HG02588 (cell line): ENCODE measurements around the gene ALPK1.

ENCODE experiments used
- ATAC-seq: cut with Tn5 transposase; IDR thresholded peaks from one replicate; pipeline ENCODE4 v1.9.1; 2021; ENCODE audit warnings: mild to moderate bottlenecking, moderate library complexity; ENCODE audit not compliant: unreplicated experiment

ALPK1 gene

DNA sequence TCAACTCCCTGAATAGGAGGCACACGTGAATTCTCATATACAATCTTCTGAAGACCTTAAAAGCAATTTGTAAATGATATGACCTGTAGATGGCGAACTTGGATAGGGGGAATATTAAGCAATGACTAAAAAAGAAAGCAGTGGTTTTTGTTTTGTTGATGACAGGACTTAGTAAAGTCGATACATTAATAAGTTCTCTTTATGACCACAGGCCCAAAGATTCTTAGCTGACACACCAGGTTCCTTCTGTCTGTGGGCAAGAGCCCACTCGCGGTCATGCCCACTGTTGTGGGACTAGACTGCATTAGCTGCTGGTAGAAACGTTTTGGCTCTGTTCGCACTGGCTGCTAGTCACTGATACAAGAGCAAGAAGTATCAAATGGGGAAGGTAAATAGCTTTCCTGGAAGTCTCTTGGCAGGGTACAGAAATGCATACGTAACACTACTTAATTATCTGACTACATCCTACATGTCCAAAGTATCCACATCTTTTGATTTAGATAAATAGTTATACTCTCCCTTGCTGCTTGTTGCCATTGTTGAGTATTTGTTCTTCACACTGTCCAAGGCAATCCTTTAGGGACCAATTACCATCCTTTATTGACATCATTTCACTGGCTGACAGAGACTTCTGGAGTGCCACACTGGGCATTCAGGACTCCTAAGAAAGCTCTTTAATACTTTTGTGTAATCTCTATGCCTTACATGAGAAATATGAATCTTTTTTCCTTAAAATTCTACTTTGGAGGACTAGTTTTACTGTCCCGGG, 31.0 kb downstream of the ALPK1 start:
- peak; percentile 83 for ATAC-seq

DNA sequence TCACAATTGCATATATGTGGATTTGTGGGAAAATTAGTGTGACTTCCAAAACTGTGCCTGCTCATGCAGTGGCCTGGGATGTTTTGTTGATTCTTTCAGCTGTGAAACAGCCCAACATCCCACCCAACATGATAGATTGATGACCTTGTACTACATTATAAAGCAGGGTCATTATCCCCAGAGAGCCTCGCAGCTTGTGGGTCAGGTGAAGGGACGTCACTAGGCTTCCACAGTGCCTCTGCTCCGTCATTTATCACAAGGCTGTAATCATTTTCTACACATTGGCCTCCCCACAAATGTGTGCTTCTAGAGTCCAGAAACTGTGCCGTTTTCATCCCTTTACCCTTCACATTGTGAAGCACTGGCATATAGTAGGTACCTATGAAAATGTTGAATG, 31.6 kb downstream of the ALPK1 start:
- no peak for ATAC-seq

DNA sequence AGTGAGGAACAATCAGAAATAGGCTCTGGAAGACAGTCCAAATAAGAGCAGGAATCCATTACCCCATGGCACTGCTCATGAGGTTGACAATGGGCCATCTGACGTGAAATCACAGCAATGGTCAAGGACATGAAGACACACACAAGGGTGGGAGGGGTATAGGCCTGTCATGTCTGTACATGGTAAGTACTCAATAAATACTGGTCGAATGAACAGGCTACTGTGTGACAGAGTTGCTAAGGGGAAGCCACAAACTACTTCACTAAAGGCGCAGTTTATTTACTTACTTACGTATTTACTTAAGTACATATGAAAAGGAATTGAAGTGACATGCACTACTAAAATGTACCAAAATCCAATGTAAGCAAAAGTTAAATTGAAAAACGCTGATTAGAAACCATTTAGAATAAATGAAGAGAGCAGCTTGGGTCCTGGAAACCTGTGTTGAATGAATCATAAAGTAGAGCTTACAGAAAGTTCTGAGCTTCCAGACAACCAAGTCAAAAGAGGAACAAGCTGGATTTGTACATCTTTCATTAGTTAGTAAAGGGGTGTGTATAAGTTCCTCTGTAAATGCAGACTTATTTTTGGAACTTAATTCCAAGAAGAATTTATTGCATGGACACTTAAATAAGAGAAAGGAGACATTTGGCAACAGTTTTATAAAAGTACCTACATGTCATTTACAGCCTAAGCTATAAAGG, 32.7 kb downstream of the ALPK1 start:
- ATAC-seq = no peak

DNA sequence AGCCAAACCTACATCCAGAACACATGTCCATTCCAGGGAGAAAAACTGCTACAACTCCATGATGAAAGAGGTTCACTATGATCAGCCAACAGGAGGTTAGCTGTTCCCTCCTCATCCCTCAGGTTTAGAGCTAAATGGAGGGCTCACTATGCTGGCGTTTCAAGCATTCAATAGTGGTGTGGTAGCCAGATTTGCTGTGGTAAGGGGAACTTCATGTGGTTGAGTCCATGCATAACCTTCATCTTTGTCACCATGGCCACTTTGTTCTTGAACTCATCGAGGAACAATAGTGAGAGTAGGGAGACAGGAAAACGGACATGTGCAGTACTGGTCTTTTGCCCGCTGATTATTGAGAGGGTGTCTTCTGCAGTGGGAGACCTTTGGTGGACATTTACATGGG, 33.8 kb downstream of the ALPK1 start:
- ATAC-seq = no peak

DNA sequence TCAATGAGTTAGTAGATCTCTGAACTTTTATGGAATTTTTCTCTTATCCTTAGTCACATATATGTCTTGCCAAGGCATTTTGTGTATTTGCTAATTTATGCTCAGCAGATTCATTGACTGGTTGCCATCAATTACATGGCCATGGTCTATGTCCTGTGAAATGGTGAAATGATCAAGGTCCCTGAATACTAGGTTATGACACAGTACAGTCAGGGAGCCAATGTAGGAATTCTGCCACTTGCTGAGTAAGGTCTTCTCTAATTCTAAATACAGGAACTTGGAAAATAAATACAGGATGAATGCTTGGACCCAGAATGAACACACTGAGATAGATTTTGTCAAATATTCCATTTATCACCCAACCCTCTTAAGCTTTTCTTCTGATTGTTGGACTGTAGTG, 35.2 kb downstream of the ALPK1 start:
- ATAC-seq = no peak

DNA sequence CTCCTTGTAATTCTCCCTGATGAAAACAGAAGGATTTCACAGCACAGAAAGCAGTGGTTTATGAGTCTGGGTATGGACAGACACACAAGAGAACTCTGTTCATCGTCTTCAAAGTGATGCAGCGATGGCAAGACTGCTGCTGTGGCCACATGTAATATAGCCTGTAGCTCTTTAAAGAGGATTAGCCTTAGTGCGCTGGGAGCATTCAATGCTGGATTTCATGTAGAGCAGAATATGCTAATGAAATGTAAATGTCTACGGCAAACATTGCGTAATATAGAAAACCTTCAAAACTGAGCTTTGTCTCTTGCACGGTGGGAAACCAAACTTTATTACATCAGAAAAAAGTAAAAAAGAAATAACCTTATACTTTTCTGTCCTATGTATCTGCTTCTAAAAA, 42.9 kb downstream of the ALPK1 start:
- no peak for ATAC-seq

DNA sequence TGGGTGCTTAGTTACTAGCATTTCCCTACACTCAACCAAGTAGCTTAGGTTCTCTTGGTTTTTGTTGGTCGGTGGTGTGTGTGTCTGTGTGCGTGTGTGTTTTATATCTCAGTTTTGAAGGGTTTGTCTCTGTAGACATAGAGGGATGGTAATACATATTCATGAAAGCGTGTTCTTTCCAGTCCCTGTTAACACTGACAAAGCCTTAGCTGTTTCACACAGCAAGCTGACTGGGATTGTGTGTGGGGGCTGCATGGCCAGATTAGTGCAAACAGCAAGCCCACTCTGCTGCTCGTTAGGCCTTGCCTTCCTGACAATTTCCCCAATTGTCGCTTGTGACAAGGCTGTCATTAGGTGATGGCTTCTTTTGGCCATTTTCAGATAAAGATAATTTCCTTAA, 43.9 kb downstream of the ALPK1 start:
- ATAC-seq = no peak

DNA sequence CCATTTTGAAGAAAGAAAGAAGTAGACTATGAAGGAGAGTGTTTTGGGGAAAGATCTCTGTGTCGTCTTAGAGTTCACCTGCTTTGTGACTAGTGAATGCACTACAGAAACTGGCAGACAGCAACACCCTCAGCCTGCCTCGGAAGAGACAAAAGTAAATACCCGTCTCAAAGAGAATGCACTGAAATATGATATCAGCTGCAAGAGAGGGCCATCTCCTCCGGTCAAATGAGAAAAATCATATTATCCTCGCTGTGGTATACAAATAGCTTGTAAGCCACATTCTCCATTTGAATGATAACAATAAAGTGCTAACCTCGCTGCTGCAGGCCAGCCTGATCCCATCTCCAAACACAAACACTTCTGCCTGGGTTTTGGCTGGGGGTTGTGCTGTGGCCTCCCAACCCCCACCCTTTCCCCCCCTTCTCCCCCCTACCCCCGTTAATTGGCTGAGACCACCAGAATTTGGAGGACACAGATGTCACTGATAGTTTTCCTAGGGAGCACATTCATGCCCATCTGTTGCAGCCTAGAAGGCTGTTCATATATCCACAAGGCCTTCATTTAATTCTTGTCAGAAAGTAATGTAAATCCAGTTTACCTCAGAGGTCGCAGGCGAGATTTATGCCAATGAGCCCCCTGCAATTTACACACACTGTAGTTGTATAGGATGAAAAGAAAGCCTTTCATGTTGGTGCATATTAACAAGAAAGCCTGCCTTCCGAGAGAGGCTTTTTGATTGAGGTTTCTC, 46.3 kb downstream of the ALPK1 start:
- no peak for ATAC-seq

DNA sequence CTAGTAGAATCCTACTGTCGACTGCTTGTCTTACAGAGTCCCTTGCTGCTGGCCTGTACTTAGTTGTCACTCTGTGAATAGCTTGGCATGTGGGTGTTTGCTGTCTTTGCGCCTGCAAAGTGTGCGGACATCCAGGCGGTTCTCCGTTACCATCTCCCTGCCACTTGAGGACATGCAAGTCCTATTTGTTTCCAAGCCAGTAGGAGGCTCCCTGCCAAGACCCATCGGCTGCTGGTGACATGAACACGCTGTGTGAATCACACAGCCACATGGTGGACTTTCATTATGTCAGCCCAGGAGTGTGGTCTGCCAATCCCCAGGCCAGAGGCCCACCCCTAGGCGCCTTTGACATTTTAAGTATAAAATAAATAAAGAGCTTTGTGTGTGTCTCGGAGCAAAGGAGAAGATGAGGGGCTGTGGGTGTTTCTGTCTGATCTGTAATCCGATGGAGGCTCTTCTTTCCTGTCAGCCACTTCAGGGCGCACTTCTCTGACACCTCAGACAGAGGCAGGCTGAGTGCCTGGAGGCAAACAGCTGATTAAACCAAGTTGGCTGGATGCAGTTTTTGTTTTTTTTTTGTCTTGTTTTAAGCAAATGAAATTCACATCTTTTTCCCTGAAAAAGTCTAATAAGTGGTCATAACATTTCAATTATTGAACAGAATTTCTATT, 51.5 kb downstream of the ALPK1 start:
- no peak for ATAC-seq

DNA sequence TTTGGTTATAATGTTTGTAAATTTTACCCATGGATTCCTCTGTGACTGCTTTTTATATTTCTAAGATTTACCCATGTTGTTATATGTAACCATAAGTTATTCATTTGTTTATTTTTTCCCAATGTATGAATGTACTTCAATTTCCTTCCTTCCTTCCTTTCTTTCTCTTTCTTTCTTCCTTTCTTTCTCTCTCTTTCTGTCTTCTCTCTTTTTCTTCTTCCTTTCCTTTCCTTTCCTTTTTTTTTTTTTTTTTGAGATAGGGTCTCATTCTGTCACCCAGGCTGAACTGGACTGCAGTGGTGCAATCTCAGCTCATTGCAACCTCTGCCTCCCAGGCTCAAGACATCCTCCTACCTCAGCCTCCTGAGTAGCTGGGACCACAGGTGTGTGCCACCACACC, 55.6 kb downstream of the ALPK1 start:
- ATAC-seq = no peak

DNA sequence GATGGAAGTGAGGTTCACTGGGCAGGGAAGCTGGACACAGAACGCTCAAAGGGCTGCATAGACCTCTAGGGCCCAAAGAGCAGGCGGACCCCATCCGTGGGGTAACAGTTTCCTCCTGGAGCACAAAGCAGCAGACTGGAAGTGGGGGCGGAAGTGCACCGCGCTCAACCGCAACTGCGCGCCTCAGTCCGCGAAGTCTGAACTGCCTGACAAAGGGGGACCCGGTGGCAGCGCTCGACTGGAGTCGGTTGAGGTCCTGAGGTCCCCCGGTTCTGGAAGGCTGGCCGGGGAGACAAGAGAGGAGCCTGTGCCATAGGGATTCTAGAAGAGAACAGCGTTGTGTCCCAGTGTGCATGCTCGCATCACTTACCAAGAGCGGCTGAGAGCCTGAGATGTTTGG, 58.5 kb downstream of the ALPK1 start:
- ATAC-seq = no peak

DNA sequence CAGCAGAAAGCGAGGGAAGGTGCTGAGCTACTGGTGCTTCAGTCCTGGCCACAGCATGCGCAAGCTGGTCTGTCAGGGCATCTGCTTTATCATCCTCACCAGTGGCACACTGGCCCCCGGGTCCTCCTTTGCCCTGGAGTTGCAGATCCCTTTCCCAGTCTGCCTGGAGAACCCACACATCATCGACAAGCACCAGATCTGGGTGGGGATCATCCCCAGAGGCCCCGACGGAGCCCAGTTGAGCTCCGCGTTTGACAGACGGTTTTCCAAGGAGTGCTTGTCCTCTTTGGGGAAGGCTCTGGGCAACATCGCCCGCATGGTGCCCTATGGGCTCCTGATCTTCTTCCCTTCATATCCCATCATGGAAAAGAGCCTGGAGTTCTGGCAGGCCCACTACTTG, 60.3 kb downstream of the ALPK1 start:
- no peak for ATAC-seq

DNA sequence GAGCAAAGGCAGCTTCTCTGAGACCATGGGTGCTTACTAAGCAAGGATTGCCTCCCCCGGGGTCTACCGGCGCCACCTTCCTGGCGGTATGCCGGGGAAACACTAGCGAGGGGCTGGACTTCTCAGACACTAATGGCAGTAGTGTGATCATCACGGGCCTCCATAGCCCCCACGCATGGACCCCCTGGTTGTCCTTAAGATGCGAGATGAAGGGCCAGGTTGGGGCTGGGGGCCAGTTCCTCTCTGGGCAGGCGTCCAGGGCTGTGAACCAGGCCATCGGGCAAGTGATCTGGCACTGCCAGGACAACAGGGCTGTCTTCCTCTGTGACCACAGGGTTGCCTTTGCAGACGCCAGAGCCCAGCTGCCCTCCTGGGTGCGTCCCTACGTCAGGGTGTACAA, 60.7 kb downstream of the ALPK1 start:
- ATAC-seq = no peak

DNA sequence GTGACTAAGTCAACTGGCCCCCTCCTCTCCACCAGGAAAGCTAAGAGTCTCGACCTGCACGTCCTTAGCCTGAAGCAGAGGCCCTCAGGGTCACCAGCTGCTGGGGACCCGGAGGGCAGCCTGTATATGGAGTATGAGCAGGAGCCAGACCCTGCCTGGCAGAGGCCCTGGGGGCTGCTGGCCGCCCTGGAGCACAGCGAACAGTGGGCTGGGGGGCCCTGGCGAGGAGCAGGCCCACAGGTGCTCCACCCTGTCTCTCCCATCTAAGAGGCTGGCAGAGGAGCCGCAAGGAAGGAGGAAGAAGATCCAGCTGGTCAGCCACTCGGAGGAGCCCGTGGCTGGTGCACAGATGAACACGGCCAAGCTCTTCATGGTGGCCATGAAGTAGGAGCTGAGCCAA, 61.2 kb downstream of the ALPK1 start:
- no peak for ATAC-seq

DNA sequence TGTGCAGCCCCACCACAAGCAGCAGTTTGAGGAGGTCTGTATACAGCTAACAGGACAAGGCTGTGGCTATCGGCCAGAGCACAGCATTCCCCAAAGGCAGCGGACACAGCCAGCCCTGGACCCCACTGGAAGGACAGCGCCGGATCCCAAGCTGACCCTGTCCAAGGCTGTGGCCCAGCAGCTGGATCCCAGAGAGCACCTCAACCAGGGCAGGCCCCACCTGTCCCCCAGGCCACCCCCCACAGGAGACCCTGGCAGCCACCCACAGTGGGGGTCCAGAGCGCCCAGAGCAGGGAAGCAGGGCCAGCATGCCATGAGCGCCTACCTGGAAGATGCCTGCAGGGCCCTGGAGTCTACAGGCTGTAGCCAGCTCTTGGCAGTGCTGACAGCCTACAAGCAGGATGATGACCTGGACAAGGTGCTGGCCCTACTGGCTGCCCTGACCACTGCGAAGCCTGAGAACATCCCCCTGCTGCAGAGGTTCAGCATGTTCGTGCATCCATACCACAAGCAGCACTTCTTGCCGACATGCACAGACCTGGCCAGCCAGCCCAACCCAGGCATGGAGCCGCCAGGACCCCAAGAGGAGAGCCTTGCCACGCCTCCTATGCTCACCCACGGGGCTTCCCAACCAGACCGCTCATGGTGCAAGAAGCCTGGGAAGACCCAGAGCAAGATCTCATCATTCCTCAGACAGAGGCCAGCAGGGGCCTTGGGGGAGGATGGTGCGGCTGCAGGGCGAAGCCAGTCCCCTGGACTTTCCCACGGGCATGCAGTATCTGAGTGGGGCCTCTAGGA, 62.0 kb downstream of the ALPK1 start:
- ATAC-seq = no peak

DNA sequence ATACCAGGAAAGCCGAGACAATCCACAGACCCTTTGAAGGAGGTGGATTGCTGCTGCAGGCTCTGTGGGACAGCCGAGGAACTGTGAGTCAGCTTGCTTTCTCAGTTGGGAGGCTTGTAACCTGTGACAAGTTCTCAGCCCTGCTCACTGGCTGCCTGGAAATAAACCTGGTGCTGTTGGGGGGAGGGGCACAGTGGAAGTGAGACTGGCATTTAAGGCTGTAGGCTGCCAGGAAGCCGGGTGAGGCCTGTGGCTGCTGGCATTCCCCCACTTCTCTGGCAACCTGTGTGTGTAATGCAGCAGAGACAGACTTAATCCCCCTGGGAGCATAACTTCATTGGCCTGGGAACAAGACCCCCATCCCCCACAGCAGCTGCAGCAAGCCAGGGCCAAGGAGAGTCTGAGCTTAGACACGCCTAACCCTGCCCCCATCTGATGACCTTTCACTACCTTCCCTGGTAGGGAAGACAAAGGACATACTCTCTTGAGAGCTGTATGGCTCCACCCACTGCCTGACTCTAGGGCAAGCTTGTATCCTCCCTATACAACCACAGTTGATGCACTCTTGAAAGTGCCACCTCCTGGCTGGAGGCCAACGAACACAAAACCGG, 64.1 kb downstream of the ALPK1 start:
- peak; percentile 88 for ATAC-seq

DNA sequence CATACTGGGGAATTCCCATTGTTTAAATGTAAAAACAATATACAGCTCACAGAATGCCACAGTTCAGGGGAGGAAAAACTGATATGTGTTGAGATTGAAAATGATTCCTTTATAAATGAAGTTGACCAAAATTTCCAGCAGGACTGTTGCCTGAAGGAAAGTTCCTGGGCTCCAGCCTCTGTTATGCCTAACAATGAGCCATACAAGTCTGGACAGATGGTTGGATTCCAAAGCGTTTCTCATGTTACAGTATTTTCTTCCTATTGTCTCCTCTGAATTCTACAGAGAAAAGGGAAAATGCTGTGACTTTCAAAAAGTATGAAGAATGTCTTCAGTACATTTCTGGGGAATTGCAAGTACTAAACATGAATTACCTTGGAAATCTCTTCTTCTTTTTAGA, 73.3 kb downstream of the ALPK1 start:
- ATAC-seq = no peak

DNA sequence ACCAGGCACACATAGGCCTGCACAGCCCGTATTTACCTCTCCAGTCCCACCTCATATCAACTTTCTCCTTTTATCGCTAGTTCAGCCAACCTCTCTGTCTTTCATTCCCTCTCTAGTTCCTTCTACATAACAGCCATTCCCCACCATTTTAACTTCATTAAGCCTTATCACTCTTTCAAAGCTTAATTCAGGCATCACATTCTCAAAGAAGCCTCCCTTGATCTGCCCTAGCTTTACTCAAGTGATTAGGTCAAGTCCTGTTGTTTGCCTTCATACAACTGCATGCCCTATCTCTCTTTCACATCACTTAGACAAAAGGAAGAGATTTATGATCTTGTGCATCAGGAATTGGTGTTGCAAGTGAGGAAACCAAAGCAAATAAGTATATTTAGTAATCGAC, 74.2 kb downstream of the ALPK1 start:
- ATAC-seq = no peak

DNA sequence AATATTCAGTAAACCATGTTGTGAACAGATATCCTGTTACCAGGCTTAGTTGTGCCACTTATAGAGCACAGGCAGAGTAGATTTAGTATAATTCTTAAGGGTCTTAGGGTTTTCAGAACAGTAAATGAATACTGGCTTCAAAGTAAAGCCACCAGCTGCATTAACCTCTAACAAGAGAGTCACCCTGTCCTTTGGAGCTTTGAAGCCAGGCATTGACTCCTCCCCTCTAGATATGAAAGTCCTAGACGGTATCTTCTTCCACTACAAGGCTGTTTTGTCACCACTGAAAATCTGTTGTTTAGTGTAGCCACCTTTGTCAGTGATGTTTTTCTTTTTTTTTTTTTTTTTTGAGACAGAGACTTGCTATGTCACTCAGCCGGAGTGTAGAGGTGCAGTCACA, 77.7 kb downstream of the ALPK1 start:
- ATAC-seq = no peak

DNA sequence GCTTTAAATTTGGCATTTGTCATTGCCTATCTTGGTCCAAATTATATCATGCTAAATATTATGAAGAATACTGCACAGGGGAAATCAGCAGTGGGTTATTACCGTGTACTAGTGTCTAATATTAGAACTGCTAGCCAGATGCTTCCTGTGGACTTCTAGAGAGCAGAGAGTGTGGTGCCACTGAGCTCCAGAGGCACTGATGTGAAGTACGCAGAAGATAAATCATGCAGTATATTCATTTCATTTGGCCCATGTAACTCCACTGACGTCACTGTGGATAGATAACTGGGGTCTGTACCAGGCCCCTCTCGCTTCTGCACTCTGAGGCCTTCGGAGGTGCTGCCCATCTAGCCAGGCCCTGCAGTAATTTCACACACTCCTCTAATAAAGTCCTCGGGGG, 80.0 kb downstream of the ALPK1 start:
- ATAC-seq = peak; percentile 71
